Duodenal mucosa (tissue), 2 donors: ENCODE data around the gene RSAD2.

Source experiments
- H3K27ac ChIP-seq: one replicate; pipeline ENCODE4 v1.7.0; 2013; ENCODE audit warnings: low read depth, low read length
- H3K27me3 ChIP-seq, 2 donors: one replicate each; pipeline ENCODE4 v1.7.0; 2013; ENCODE audit warnings: low read length in 2 of 2, control low read depth in 1 of 2; ENCODE audit not compliant: insufficient read depth in 2 of 2, control insufficient read depth in 1 of 2
- H3K36me3 ChIP-seq, 2 donors: one replicate each; pipeline ENCODE4 v1.7.0; 2013; ENCODE audit warnings: low read length in 2 of 2, control low read depth in 1 of 2; ENCODE audit not compliant: insufficient read depth in 2 of 2, control insufficient read depth in 1 of 2
- H3K4me1 ChIP-seq, 2 donors: one replicate each; pipeline ENCODE4 v1.7.0; 2013; ENCODE audit warnings: low read length in 2 of 2, control low read depth in 1 of 2; ENCODE audit not compliant: insufficient read depth in 2 of 2, control insufficient read depth in 1 of 2
- H3K4me3 ChIP-seq, 2 donors: one replicate each; pipeline ENCODE4 v1.7.0; 2013; ENCODE audit warnings: low read length in 2 of 2, low read depth in 1 of 2
- H3K9ac ChIP-seq, 2 donors: one replicate each; pipeline ENCODE4 v1.7.0; 2013; ENCODE audit warnings: low read length in 2 of 2, low read depth in 1 of 2
- H3K9me3 ChIP-seq, 2 donors: one replicate each; pipeline ENCODE4 v1.7.0; 2013; ENCODE audit warnings: low read length in 2 of 2, control low read depth in 1 of 2; ENCODE audit not compliant: control insufficient read depth in 1 of 2

Gene RSAD2

GRCh38 chr2:6940820-6941219 is 63.2 kb downstream of the RSAD2 start:
- H3K9me3 ChIP-seq = no peaks in the 10 kb centered on the region
- H3K36me3 ChIP-seq = no peaks in the 10 kb centered on the region
- no peak overlapping the region for H3K9ac ChIP-seq
- peaks cover 0 to 4% of the 10 kb centered on the region in 2 donors for H3K4me1 ChIP-seq
- no peak overlapping the region for H3K4me3 ChIP-seq
- no peaks in the 10 kb centered on the region for H3K27me3 ChIP-seq
- H3K27ac ChIP-seq = no peak overlapping the region

DNA sequence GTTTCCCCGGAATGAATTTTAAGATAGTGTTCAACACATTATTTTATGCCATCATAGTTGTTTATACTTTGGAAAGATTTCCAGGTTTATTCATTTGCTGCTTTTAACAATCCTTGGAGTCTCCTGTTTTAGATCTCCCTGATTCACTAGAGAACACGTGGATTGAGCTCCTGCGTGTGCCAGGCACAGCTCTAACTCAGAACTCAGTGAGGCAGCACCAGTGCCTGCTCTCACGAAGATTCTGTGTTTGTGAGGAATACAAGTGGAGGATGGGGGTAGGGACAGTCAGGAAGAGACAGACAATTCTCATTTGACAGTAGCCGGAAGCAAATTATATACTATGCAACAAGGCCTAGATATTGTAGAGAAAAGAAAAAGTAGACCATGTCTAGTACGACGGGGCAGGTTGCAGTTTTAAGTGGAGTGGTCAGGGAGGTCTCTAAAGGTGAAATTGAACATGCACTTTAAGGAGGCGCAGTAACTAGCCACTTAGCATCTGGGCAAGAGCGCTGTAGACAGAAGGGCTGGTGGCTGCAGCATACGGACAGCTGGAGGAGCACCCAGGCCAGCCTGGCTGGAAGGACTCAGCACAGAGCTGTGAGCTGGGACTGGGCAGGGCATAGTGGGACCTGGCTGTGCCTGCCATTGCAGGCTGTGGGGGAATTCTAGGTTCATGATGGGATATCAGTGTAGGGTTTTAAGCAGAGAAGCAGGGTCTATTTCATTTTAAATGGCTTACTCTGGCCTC is 63.9 kb downstream of the RSAD2 start:
- H3K36me3 ChIP-seq = no peaks in the 10 kb centered on the region
- H3K9ac ChIP-seq = no peak overlapping the region
- H3K9me3 ChIP-seq = no peaks in the 10 kb centered on the region
- H3K27me3 ChIP-seq = no peaks in the 10 kb centered on the region
- H3K4me3 ChIP-seq = no peak overlapping the region
- H3K27ac ChIP-seq = no peak overlapping the region
- H3K4me1 ChIP-seq = peaks cover 0 to 4% of the 10 kb centered on the region in 2 donors

- Histone ChIP-seq H3K4me1 (peaks cover 0 to 4% of the 10 kb centered on the region in 2 donors), H3K27ac (no peak overlapping the region), H3K9me3 (no peaks in the 10 kb centered on the region)
These were observed 65.3 kb downstream of the RSAD2 start for GRCh38 chr2:6942848-6943247.

DNA sequence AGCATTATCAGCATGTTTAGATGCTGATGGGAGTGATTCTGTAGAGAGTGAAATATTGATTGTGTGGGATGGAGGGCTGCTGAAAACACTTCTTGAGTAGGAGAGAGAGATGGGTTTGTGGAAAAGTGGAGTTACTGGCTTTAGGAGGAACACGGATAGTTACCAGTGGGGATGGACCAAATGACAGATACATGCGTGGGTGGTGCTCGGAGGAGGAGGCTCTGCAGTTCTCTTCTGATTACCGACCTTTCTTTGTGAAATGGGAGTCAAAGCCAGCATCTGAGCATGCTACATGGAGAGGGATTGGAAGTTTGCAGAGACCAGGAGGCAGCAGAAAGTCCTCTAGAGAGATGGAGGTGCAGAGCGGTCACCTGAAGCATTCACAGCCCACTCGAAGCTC is 65.9 kb downstream of the RSAD2 start:
- Histone ChIP-seq H3K4me3 (no peak overlapping the region), H3K36me3 (no peaks in the 10 kb centered on the region), H3K9me3 (no peaks in the 10 kb centered on the region), H3K27ac (no peak overlapping the region), H3K9ac (no peak overlapping the region), H3K27me3 (no peaks in the 10 kb centered on the region), H3K4me1 (peaks cover 0 to 4% of the 10 kb centered on the region in 2 donors)

More at GRCh38 chr2:6942848-6943247, 65.3 kb downstream of the RSAD2 start:
- Histone ChIP-seq H3K27me3 (no peaks in the 10 kb centered on the region), H3K4me3 (no peak overlapping the region), H3K36me3 (no peaks in the 10 kb centered on the region), H3K9ac (no peak overlapping the region)

GRCh38 chr2:6943971-6944370 is 66.4 kb downstream of the RSAD2 start:
- Histone ChIP-seq H3K4me3 (no peak overlapping the region), H3K27ac (no peak overlapping the region), H3K36me3 (no peaks in the 10 kb centered on the region), H3K27me3 (no peaks in the 10 kb centered on the region), H3K4me1 (peaks cover 0 to 4% of the 10 kb centered on the region in 2 donors), H3K9ac (no peak overlapping the region), H3K9me3 (no peaks in the 10 kb centered on the region)

DNA sequence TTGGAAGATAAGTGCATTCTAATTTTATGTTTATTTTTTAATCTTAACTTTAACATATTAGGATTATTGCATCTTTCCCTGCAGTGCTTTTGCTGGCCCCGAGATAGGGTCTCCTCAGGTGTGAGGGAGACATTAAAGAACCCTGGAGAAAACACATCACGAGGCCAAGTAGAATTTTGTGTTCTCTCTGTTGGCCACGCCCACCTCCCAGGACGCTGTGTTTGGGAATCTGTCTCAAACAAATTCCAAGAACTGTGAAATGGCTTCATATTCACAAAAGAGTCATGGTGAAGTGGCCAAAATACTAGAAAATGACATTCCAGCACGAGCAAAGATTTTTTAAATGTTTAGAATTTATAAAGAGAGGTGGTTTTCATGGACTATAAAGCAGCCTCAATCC is 67.0 kb downstream of the RSAD2 start:
- no peak overlapping the region for H3K9ac ChIP-seq
- no peak overlapping the region for H3K27ac ChIP-seq

GRCh38 chr2:6945087-6945813 is 67.7 kb downstream of the RSAD2 start:
- H3K4me3 ChIP-seq = no peak overlapping the region
- H3K36me3 ChIP-seq = no peaks in the 10 kb centered on the region
- H3K9me3 ChIP-seq = no peaks in the 10 kb centered on the region
- no peaks in the 10 kb centered on the region for H3K27me3 ChIP-seq
- peaks cover 0 to 4% of the 10 kb centered on the region in 2 donors for H3K4me1 ChIP-seq
- H3K27ac ChIP-seq = no peak overlapping the region
- H3K9ac ChIP-seq = no peak overlapping the region

More for the DNA sequence above, 67.0 kb downstream of the RSAD2 start:
- Histone ChIP-seq H3K36me3 (no peaks in the 10 kb centered on the region), H3K4me3 (no peak overlapping the region), H3K27me3 (no peaks in the 10 kb centered on the region), H3K9me3 (no peaks in the 10 kb centered on the region), H3K4me1 (peaks cover 0 to 4% of the 10 kb centered on the region in 2 donors)

GRCh38 chr2:6945821-6946220 is 68.2 kb downstream of the RSAD2 start:
- Histone ChIP-seq H3K4me3 (no peak overlapping the region), H3K4me1 (peaks cover 0 to 4% of the 10 kb centered on the region in 2 donors), H3K9me3 (no peaks in the 10 kb centered on the region), H3K27ac (no peak overlapping the region), H3K36me3 (no peaks in the 10 kb centered on the region), H3K27me3 (no peaks in the 10 kb centered on the region), H3K9ac (no peak overlapping the region)

GRCh38 chr2:6946722-6947121 is 69.1 kb downstream of the RSAD2 start:
- no peaks in the 10 kb centered on the region for H3K27me3 ChIP-seq
- H3K4me1 ChIP-seq = peaks cover 0 to 4% of the 10 kb centered on the region in 2 donors
- H3K36me3 ChIP-seq = no peaks in the 10 kb centered on the region
- no peak overlapping the region for H3K27ac ChIP-seq
- H3K9me3 ChIP-seq = no peaks in the 10 kb centered on the region
- no peak overlapping the region for H3K9ac ChIP-seq
- H3K4me3 ChIP-seq = no peak overlapping the region
